ENCODE data around the gene MICALL1. TPM values are rescaled to one million over a fixed set of nuclear protein-coding genes. Genes with fewer than 3 reads are reported as not detected.

MICALL1 gene
- total and polyA plus RNA-seq, 2 experiments from 2014 or later, result 13.6 to 34.9 TPM

DNA sequence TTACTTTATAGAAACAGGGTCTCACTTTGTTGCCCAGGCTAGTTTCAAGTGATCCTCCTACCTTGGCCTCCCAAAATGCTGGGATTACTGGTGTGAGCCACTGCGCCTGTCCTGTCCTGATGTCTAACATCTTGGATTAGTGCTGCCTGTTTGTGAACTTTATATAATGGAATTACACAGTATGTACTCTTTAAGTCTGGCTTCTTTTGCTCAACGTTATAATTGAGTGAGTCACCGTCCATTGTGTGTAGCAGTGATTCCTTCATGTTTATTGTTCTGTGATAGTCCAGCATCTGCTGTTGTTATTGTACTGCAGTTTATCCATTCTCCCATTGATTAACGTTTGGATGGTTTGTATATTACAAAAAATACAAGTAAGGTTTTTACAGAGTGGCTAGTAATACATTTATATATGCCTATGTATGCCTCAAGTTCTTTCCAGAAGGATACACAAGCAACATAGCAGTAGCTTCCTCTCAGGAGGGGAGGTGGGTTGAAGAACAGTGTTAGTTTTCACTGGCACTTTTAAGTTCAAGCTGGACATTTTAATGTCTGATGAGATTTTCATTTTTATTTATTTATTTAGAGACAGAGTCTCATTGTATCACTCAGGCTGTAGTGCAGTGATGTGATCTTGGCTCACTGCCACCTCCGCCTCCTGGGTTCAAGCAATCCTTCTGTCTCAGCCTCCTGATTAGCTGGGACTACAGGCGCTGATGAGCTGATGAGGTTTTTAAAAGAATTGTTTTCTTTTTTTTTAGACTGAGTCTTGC, 25.2 kb upstream of the MICALL1 start:
- H3K27me3 ChIP-seq, result no peaks in the 10 kb centered on the region
- TF ChIP-seq, protein P1, sequence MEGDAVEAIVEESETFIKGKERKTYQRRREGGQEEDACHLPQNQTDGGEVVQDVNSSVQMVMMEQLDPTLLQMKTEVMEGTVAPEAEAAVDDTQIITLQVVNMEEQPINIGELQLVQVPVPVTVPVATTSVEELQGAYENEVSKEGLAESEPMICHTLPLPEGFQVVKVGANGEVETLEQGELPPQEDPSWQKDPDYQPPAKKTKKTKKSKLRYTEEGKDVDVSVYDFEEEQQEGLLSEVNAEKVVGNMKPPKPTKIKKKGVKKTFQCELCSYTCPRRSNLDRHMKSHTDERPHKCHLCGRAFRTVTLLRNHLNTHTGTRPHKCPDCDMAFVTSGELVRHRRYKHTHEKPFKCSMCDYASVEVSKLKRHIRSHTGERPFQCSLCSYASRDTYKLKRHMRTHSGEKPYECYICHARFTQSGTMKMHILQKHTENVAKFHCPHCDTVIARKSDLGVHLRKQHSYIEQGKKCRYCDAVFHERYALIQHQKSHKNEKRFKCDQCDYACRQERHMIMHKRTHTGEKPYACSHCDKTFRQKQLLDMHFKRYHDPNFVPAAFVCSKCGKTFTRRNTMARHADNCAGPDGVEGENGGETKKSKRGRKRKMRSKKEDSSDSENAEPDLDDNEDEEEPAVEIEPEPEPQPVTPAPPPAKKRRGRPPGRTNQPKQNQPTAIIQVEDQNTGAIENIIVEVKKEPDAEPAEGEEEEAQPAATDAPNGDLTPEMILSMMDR (IDR thresholded peaks at IDR 0.05; ENCODE audit: low read depth, low read length), result no peak
- H3K36me3 ChIP-seq, result peaks cover 48% of the 10 kb centered on the region
- DNase-seq (ENCODE audit: low read depth in 1 of 2, low spot score in 1 of 2), result peak in 1 of 2 donors; percentile 56
- H3K27ac ChIP-seq, result no peak overlapping the region
- no peaks in the 10 kb centered on the region for H3K9me3 ChIP-seq (ENCODE audit: low read depth)
- no peak overlapping the region for H3K4me3 ChIP-seq
- H3K4me1 ChIP-seq (ENCODE audit: low read depth), result no peaks in the 10 kb centered on the region

DNA sequence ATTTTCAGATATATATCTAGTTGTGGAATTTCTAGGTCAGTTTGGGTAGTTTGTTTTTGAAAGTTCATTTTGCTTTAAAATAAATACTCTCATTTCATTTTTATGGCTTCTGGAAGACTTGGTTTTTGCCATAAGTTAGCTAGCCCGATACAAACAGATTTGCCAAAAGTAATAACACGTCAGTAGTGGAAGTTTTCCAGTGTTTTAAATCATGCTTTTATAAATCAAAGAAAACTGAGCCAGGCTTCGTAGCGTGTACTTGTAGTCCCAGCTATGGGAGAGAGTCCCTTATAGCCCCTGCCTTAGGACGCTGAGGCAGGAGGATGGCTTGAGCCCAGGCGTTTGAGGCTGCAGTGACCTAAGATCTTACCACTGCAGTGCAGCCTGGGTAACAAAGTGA, 21.7 kb upstream of the MICALL1 start:
- H3K27me3 ChIP-seq, result no peaks in the 10 kb centered on the region
- DNase-seq (ENCODE audit: low read depth in 1 of 2, low spot score in 1 of 2), result no peak
- TF ChIP-seq, protein P1 (IDR thresholded peaks at IDR 0.05; ENCODE audit: low read depth, low read length), result no peak
- no peaks in the 10 kb centered on the region for H3K4me1 ChIP-seq (ENCODE audit: low read depth)
- H3K27ac ChIP-seq, result no peak overlapping the region
- H3K4me3 ChIP-seq, result no peak overlapping the region
- H3K36me3 ChIP-seq, result peaks cover 31% of the 10 kb centered on the region
- no peaks in the 10 kb centered on the region for H3K9me3 ChIP-seq (ENCODE audit: low read depth)

DNA sequence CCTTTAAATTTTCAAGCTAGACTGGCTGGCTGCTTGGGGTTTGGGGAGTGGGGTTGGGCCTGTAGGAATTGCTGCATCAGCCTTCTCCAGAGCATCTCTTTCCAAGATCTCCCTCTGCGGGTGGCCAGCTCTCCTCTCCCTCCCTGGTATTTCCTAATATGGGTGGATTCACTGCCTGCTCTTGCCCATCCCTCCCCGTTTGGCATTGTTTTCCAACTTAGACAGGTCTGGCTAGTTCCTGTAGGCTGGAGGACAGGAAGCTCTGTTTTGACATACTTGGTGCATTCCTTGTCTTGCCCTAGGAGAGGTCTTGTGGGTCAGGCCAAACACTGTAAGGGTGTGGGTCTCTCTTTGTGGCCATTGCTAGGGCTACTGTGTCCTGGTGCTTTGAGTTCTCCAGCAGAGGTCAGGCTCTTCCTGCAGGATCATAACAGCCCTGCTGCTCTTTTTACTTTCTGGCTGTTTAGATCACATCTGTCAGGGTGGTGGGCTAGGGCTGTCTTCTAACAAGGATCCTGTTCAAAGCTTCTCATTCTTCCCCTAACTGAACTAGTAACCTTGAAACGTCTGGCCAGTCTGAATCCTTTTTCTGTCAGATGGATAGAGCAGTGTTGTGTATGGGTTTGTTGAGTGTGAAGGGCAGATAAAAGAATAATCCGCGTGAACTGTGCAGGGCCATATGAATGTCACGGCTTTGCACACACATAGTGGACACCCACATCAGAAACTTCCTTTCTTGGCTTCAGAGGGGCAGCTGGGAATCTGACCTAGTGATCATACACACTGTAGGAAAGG, 18.3 kb upstream of the MICALL1 start:
- Histone ChIP-seq H3K4me1 (ENCODE audit: low read depth) (no peaks in the 10 kb centered on the region), H3K9me3 (ENCODE audit: low read depth) (no peaks in the 10 kb centered on the region), H3K36me3 (peaks cover 17% of the 10 kb centered on the region), H3K4me3 (no peak overlapping the region), H3K27ac (peak overlapping the region; percentile 60), H3K27me3 (no peaks in the 10 kb centered on the region)
- DNase-seq (ENCODE audit: low read depth in 1 of 2, low spot score in 1 of 2), result peak; percentile 53 to 97
- TF ChIP-seq, protein P1 (IDR thresholded peaks at IDR 0.05; ENCODE audit: low read depth, low read length), result peak; percentile 78

DNA sequence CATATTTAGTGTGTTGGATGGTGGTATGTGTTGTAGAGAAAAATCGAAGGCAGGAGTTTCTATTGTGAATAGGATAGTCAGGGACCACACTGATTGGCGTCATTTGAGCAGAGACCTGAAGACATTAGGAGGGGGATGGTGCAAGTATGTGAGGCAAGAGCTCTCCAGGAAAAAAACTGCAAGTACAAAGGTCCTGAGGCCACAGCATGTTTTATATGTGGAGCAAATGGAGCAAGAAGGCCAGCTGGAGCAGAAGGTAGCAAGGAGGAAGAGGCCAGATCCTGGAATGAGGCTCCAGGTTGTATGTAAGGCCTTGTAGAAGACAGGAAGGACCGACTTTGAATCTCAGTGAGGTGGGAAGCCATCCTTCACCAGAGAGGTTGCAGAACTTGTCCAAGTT, 14.2 kb upstream of the MICALL1 start:
- DNase-seq (ENCODE audit: low read depth in 1 of 2, low spot score in 1 of 2), result no peak
- no peak overlapping the region for H3K27ac ChIP-seq
- peaks cover 30% of the 10 kb centered on the region for H3K4me1 ChIP-seq (ENCODE audit: low read depth)
- H3K4me3 ChIP-seq, result no peak overlapping the region
- H3K27me3 ChIP-seq, result no peaks in the 10 kb centered on the region
- H3K9me3 ChIP-seq (ENCODE audit: low read depth), result no peaks in the 10 kb centered on the region
- peaks cover 12% of the 10 kb centered on the region for H3K36me3 ChIP-seq
- TF ChIP-seq, protein P1 (IDR thresholded peaks at IDR 0.05; ENCODE audit: low read depth, low read length), result no peak

DNA sequence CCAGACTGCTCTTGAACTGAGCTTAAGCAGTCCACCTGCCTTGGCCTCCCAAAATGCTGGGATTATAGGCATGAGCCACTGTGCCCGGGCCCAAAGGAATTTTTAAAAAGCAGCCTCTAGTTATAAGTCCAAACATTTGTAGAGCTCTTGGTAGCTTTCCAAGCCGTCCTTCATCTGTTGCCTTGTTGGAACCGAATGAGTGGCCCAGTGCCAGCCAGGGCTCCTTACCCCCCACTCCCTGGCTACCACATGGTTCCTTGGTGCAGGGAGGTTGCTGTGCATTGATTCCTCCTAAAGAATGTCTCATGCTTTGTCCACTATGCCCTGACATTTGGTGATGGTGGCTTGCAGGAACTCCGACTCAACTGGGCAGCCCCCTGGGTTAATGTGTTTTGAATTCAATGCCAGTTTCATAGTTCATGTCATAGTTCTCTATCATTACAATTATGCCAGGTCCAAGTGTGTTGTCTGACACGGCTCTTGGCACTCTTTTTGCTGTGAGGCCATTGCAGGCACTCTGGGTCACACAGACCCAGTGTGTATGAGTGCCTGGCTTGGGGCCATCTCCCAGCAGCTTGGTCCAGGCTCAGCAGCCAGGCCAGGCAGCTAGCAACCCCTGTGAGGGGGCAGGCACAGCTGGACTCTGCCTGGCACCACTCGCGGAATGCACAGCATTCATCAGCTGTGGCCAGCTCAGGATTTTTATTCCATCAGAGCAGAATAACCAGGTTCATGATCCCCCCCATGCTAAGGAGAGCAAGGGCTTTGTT, 13.3 kb upstream of the MICALL1 start:
- Histone ChIP-seq H3K4me1 (ENCODE audit: low read depth) (peaks cover 31% of the 10 kb centered on the region), H3K36me3 (peaks cover 12% of the 10 kb centered on the region), H3K27ac (no peak overlapping the region), H3K27me3 (no peaks in the 10 kb centered on the region), H3K9me3 (ENCODE audit: low read depth) (no peaks in the 10 kb centered on the region), H3K4me3 (no peak overlapping the region)
- TF ChIP-seq, protein P1 (IDR thresholded peaks at IDR 0.05; ENCODE audit: low read depth, low read length), result no peak
- DNase-seq (ENCODE audit: low read depth in 1 of 2, low spot score in 1 of 2), result peak in 1 of 2 donors; percentile 38

Measured in cardiac muscle cell (in vitro differentiated cells and primary cell).